GM18508 (cell line): ENCODE results near the gene VEGFA.

Source experiments
- ATAC-seq: cut with Tn5 transposase; IDR thresholded peaks from one replicate; pipeline ENCODE4 v1.9.1; 2021; ENCODE audit warnings: moderate number of reproducible peaks; ENCODE audit not compliant: insufficient read depth, unreplicated experiment

The VEGFA gene

GRCh38 chr6:43771210-43771857 lies 1.3 kb downstream of the VEGFA start:
- no peak for ATAC-seq

- ATAC-seq, result no peak
These were observed 2.1 kb downstream of the VEGFA start for GRCh38 chr6:43771858-43772680.

- no peak for ATAC-seq
These were observed 2.7 kb downstream of the VEGFA start for GRCh38 chr6:43772681-43773049.

- ATAC-seq, result no peak
These were observed 3.3 kb downstream of the VEGFA start for GRCh38 chr6:43773050-43773979.

- ATAC-seq, result no peak
These were observed 4.2 kb downstream of the VEGFA start for GRCh38 chr6:43773980-43774775.

- ATAC-seq, result no peak
These were observed 4.9 kb downstream of the VEGFA start for GRCh38 chr6:43774776-43775534.

- no peak for ATAC-seq
These were observed 5.5 kb downstream of the VEGFA start for GRCh38 chr6:43775535-43775885.

GRCh38 chr6:43776115-43776798 lies 6.2 kb downstream of the VEGFA start:
- ATAC-seq, result no peak

- ATAC-seq, result no peak
These were observed 7.1 kb downstream of the VEGFA start for GRCh38 chr6:43776799-43777776.

GRCh38 chr6:43778131-43778855 lies 8.3 kb downstream of the VEGFA start:
- ATAC-seq, result no peak

GRCh38 chr6:43778976-43779851 lies 9.2 kb downstream of the VEGFA start:
- ATAC-seq, result no peak

- ATAC-seq, result no peak
These were observed 9.8 kb downstream of the VEGFA start for GRCh38 chr6:43779852-43780236.

- ATAC-seq, result no peak
These were observed 10.3 kb downstream of the VEGFA start for GRCh38 chr6:43780293-43780692.

- no peak for ATAC-seq
These were observed 11.2 kb downstream of the VEGFA start for GRCh38 chr6:43780941-43781928.
